ENCODE measurements around the gene KLF11. TPM values are rescaled to one million over a fixed set of nuclear protein-coding genes. Genes with fewer than 3 reads are reported as not detected.
A peak's percentile ranks its signal among the peaks of the same experiment; 100 is the strongest.
"Not testable (repeated sequence)": the region's sequence is repeated elsewhere in the genome, so short reads cannot be mapped to it uniquely, and the experiment has no call there.

KLF11 gene
- total RNA-seq, 1 donor from 2014 or later, result 30.4 TPM

GRCh38 chr2:10028988-10029874 is 14.1 kb upstream of the KLF11 start:
- no peak overlapping the region for H3K4me3 ChIP-seq
- no peaks in the 10 kb centered on the region for H3K36me3 ChIP-seq
- DNase-seq (ENCODE audit: extremely low spot score in 2 of 2), result no peak
- H3K4me1 ChIP-seq, result peaks cover 21% of the 10 kb centered on the region
- peak overlapping the region; percentile 50 for H3K27ac ChIP-seq
- no peaks in the 10 kb centered on the region for H3K9me3 ChIP-seq
- TF ChIP-seq POLR2A (IDR thresholded peaks at IDR 0.05) (no peak), CTCF (IDR thresholded peaks at IDR 0.05) (no peak), POLR2AphosphoS5 (IDR thresholded peaks at IDR 0.05; ENCODE audit: insufficient read depth in 1 of 2, low read depth in 1 of 2) (peak in 1 of 2 donors; percentile 35)
- intact Hi-C loops (cut with DNase I), result no loop called here
- no peaks in the 10 kb centered on the region for H3K27me3 ChIP-seq

- Histone ChIP-seq H3K4me3 (no peak overlapping the region), H3K4me1 (peaks cover 21% of the 10 kb centered on the region), H3K27ac (peak overlapping the region; percentile 50), H3K27me3 (no peaks in the 10 kb centered on the region), H3K9me3 (no peaks in the 10 kb centered on the region), H3K36me3 (no peaks in the 10 kb centered on the region)
- no peak for DNase-seq (ENCODE audit: extremely low spot score in 2 of 2)
- TF ChIP-seq CTCF (IDR thresholded peaks at IDR 0.05) (no peak), POLR2AphosphoS5 (IDR thresholded peaks at IDR 0.05; ENCODE audit: insufficient read depth in 1 of 2, low read depth in 1 of 2) (no peak), POLR2A (IDR thresholded peaks at IDR 0.05) (no peak)
- intact Hi-C loops (cut with DNase I), result no loop called here
Observed at GRCh38 chr2:10029875-10030223, 13.5 kb upstream of the KLF11 start.

- Histone ChIP-seq H3K27me3 (no peaks in the 10 kb centered on the region), H3K4me1 (peaks cover 22% of the 10 kb centered on the region), H3K9me3 (no peaks in the 10 kb centered on the region), H3K4me3 (no peak overlapping the region), H3K27ac (no peak overlapping the region), H3K36me3 (no peaks in the 10 kb centered on the region)
- DNase-seq (ENCODE audit: extremely low spot score in 2 of 2), result no peak
- TF ChIP-seq POLR2AphosphoS5 (IDR thresholded peaks at IDR 0.05; ENCODE audit: insufficient read depth in 1 of 2, low read depth in 1 of 2), result no peak
- TF ChIP-seq CTCF (IDR thresholded peaks at IDR 0.05), result no peak
- TF ChIP-seq POLR2A (IDR thresholded peaks at IDR 0.05), result no peak
- intact Hi-C loops (cut with DNase I), result no loop called here
Observed at GRCh38 chr2:10030311-10030736, 13.0 kb upstream of the KLF11 start.

GRCh38 chr2:10030798-10031197 is 12.6 kb upstream of the KLF11 start:
- H3K9me3 ChIP-seq; H3K36me3 ChIP-seq; DNase-seq (ENCODE audit: extremely low spot score in 2 of 2); intact Hi-C loops (cut with DNase I); H3K4me3 ChIP-seq; H3K27me3 ChIP-seq; H3K27ac ChIP-seq: not testable (repeated sequence)
- H3K4me1 ChIP-seq, result peaks cover 27% of the 10 kb centered on the region

GRCh38 chr2:10031886-10032745 is 11.2 kb upstream of the KLF11 start:
- no peak overlapping the region for H3K27ac ChIP-seq
- H3K4me3 ChIP-seq, result no peak overlapping the region
- intact Hi-C loops (cut with DNase I), result no loop called here
- no peaks in the 10 kb centered on the region for H3K9me3 ChIP-seq
- H3K4me1 ChIP-seq, result peaks cover 40% of the 10 kb centered on the region
- TF ChIP-seq POLR2AphosphoS5 (IDR thresholded peaks at IDR 0.05; ENCODE audit: insufficient read depth in 1 of 2, low read depth in 1 of 2), result no peak
- TF ChIP-seq POLR2A (IDR thresholded peaks at IDR 0.05), result no peak
- no peak for TF ChIP-seq CTCF (IDR thresholded peaks at IDR 0.05)
- no peaks in the 10 kb centered on the region for H3K27me3 ChIP-seq
- no peak for DNase-seq (ENCODE audit: extremely low spot score in 2 of 2)
- no peaks in the 10 kb centered on the region for H3K36me3 ChIP-seq

All from vagina (tissue), 2 donors.